GM04504 (cell line): Measurements from ENCODE around the gene BUB1B.
A peak's percentile ranks its signal among the peaks of the same experiment; 100 is the strongest.
"Not testable (repeated sequence)": the region's sequence is repeated elsewhere in the genome, so short reads cannot be mapped to it uniquely, and the experiment has no call there.

Experiments used
- DNase-seq: peaks from one replicate; pipeline ENCODE4 v3.0.0-alpha.2; 2012; ENCODE audit warnings: low read depth

BUB1B gene

GRCh38 chr15:40160689-40161688 is at the start of gene BUB1B:
TSS of gene BUB1B (plus strand) at chr15:40161069. CDS start at chr15:40161221, 152 bp downstream.
- DNase-seq = peak; percentile 76

- DNase-seq = no peak
Measured at GRCh38 chr15:40111888-40112287, 49.0 kb upstream of the BUB1B start.

- no peak for DNase-seq
Measured at GRCh38 chr15:40112789-40113188, 48.1 kb upstream of the BUB1B start.

GRCh38 chr15:40114218-40114617 is 46.7 kb upstream of the BUB1B start:
- DNase-seq = no peak

- DNase-seq = not testable (repeated sequence)
Measured at GRCh38 chr15:40115106-40115505, 45.8 kb upstream of the BUB1B start.

GRCh38 chr15:40115670-40116093 is 45.2 kb upstream of the BUB1B start:
- DNase-seq = no peak

GRCh38 chr15:40118473-40118872 is 42.4 kb upstream of the BUB1B start:
- DNase-seq = no peak

GRCh38 chr15:40121911-40122638 is 38.8 kb upstream of the BUB1B start:
- no peak for DNase-seq

- not testable (repeated sequence) for DNase-seq
Measured at GRCh38 chr15:40122989-40123388, 37.9 kb upstream of the BUB1B start.

- DNase-seq = not testable (repeated sequence)
Measured at GRCh38 chr15:40123863-40124262, 37.0 kb upstream of the BUB1B start.

GRCh38 chr15:40124333-40124732 is 36.5 kb upstream of the BUB1B start:
- not testable (repeated sequence) for DNase-seq

GRCh38 chr15:40124807-40125285 is 36.0 kb upstream of the BUB1B start:
- DNase-seq = not testable (repeated sequence)

- no peak for DNase-seq
Measured at GRCh38 chr15:40125950-40126349, 34.9 kb upstream of the BUB1B start.

GRCh38 chr15:40128766-40129660 is 31.9 kb upstream of the BUB1B start:
- no peak for DNase-seq

GRCh38 chr15:40130118-40130517 is 30.8 kb upstream of the BUB1B start:
- no peak for DNase-seq

GRCh38 chr15:40130799-40131502 is 29.9 kb upstream of the BUB1B start:
- no peak for DNase-seq

- DNase-seq = no peak
Measured at GRCh38 chr15:40133544-40133943, 27.3 kb upstream of the BUB1B start.

GRCh38 chr15:40134885-40135284 is 26.0 kb upstream of the BUB1B start:
- DNase-seq = no peak

GRCh38 chr15:40135846-40136450 is 24.9 kb upstream of the BUB1B start:
- DNase-seq = not testable (repeated sequence)

- no peak for DNase-seq
Measured at GRCh38 chr15:40136470-40137302, 24.2 kb upstream of the BUB1B start.
